GM06990 (cell line): Measurements from ENCODE around the gene MOV10L1.
"Not testable (repeated sequence)": the region's sequence is repeated elsewhere in the genome, so short reads cannot be mapped to it uniquely, and the experiment has no call there.

Experiments
- DNase-seq: peaks from one replicate; pipeline ENCODE4 v3.0.0-alpha.2; 2011; ENCODE audit not compliant: insufficient read length; ENCODE audit errors: extremely low read depth
- H3K27me3 ChIP-seq: replicated peaks from 2 replicates; pipeline ENCODE4 v1.6.0; 2011; ENCODE audit warnings: low read length; ENCODE audit not compliant: control insufficient read depth, insufficient read depth
- H3K36me3 ChIP-seq: 2 replicates; pipeline ENCODE4 v1.5.1; 2011; ENCODE audit warnings: low read length; ENCODE audit not compliant: control insufficient read depth, insufficient read depth
- H3K4me3 ChIP-seq: replicated peaks from 2 replicates; pipeline ENCODE4 v1.5.1; 2011; ENCODE audit warnings: low read depth, mild to moderate bottlenecking, control low read depth, low read length
- CTCF ChIP-seq: IDR thresholded peaks from 2 replicates; pipeline ENCODE4 v1.5.1; 2011; ENCODE audit warnings: low read length, control low read depth, mild to moderate bottlenecking, inconsistent platforms; ENCODE audit not compliant: insufficient read depth, poor library complexity, severe bottlenecking

MOV10L1 gene

DNA sequence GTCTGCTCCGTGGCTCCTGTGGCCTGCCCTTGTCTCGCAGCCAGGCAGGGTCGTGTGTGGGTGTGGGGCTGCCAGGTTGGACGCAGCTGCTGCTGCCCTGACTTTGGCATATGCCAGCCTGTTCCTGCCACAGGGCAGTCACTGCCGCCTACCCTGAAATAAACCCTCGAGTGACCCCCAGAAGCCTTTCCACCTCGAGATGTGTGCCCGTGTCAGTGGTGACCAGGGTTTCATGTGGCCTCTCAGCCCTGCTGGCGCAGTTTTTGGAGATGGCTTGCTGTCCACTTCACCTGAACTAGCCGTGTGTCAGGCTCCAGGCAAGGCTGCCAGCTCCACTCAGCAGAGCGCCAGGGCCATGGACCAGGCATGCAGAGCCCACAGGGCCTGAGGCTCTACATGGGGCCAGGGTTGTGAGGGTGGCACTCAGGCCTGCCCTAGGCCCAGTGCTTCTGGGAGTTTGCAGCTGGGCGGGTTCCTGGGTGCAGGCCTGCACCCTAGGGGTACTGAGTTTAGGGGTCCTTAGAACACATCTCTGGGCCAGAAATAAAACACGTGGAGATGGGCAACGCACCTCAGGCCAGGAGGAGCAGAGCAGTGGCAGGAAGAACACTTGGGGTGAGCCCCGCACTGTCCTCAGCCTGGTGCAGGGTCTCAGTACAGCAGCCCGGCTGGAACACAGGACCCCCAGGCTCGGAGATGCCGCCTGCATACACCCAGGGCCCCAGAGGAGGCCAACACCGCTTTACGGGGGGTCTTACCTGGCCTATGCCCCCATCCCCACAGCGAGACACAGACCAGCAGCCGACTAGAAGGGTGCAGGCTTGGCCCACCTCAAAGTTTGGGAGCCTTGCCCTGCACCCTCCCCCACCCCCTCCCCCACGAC, 71.9 kb downstream of the MOV10L1 start:
- H3K36me3 ChIP-seq = no peaks in the 10 kb centered on the region
- DNase-seq = no peak
- no peak overlapping the region for H3K4me3 ChIP-seq
- peaks cover 1% of the 10 kb centered on the region for H3K27me3 ChIP-seq
- TF ChIP-seq CTCF = no peak

- DNase-seq = no peak
- Histone ChIP-seq H3K4me3 (no peak overlapping the region), H3K36me3 (no peaks in the 10 kb centered on the region), H3K27me3 (peaks cover 1% of the 10 kb centered on the region)
- no peak for TF ChIP-seq CTCF
These were observed 72.7 kb downstream of the MOV10L1 start for GRCh38 chr22:50162391-50162956.

- Histone ChIP-seq H3K4me3 (no peak overlapping the region), H3K36me3 (no peaks in the 10 kb centered on the region), H3K27me3 (no peaks in the 10 kb centered on the region; the same call in 1 of the 2 replicates)
- DNase-seq = no peak
- TF ChIP-seq CTCF = no peak
These were observed 75.8 kb downstream of the MOV10L1 start for GRCh38 chr22:50165436-50166123.

GRCh38 chr22:50167689-50168489, 78.1 kb downstream of the MOV10L1 start:
- no peak overlapping the region for H3K4me3 ChIP-seq
- no peaks in the 10 kb centered on the region for H3K36me3 ChIP-seq
- DNase-seq = no peak
- no peaks in the 10 kb centered on the region for H3K27me3 ChIP-seq
- TF ChIP-seq CTCF = no peak

DNA sequence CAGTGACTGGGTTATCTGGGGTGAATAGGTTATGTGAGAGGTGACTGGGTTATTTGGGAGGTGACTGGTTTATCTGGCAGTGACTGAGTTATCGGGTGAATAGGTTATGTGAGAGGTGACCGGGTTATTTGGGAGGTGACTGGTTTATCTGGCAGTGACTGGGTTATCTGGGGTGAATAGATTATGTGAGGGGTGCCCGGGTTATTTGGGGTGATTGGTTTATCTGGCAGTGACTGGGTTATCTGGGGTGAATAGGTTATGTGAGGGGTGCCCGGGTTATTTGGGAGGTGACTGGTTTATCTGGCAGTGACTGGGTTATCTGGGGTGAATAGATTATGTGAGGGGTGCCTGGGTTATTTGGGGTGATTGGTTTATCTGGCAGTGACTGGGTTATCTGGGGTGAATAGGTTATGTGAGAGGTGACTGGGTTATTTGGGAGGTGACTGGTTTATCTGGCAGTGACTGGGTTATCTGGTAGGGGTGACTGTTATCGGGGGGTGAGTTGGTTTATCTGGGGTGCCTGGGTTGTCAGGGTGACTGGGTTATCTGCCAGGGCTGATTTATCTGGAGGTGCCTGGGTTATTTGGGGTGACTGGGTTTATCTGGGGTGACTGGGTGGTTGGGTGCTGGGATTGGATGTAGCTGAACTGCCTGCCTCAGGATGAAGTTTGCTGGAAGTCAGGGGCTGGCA, 78.8 kb downstream of the MOV10L1 start:
- DNase-seq, H3K4me3 ChIP-seq, H3K36me3 ChIP-seq, H3K27me3 ChIP-seq: not testable (repeated sequence)
